Chondrocyte (in vitro differentiated cells): Measurements from ENCODE around the gene GRB7. TPM values are rescaled to one million over a fixed set of nuclear protein-coding genes. Genes with fewer than 3 reads are reported as not detected.

ENCODE experiments used
- DNase-seq: peaks from one replicate; pipeline ENCODE4 v3.0.0; 2021; ENCODE audit warnings: mixed read lengths, low spot score
- H3K27ac Mint-ChIP-seq: one replicate; pipeline ENCODE4 v1.8.0; 2021; ENCODE audit warnings: mild to moderate bottlenecking, moderate library complexity, mixed read lengths; ENCODE audit not compliant: unreplicated experiment
- H3K27me3 Mint-ChIP-seq: 2 replicates; pipeline ENCODE4 v1.8.0; 2021; ENCODE audit warnings: low read depth, mixed read lengths
- H3K36me3 Mint-ChIP-seq: 2 replicates; pipeline ENCODE4 v1.8.0; 2021; ENCODE audit warnings: low read depth, mixed read lengths
- H3K4me1 Mint-ChIP-seq: 2 replicates; pipeline ENCODE4 v1.8.0; 2021; ENCODE audit warnings: low read depth, mild to moderate bottlenecking, mixed read lengths
- H3K4me3 Mint-ChIP-seq: one replicate; pipeline ENCODE4 v1.8.0; 2021; ENCODE audit warnings: mild to moderate bottlenecking, moderate library complexity, mixed read lengths; ENCODE audit not compliant: unreplicated experiment
- H3K9me3 Mint-ChIP-seq: 2 replicates; pipeline ENCODE4 v1.8.0; 2021; ENCODE audit warnings: low read depth, mixed read lengths
- CTCF ChIP-seq: fragments of 200-600 bp; sonication (generic); IDR thresholded peaks from 2 replicates; pipeline ENCODE4 v1.5.0; 2021; ENCODE audit warnings: antibody characterized with exemption, mild to moderate bottlenecking, moderate library complexity
- total RNA-seq: library from RNA; stranded (reverse); gene quantifications from 3 replicates; pipeline ENCODE4 v1.2.1, GENCODE V29; 2021

GRB7 gene
- total RNA-seq, 1 donor from 2014 or later = not detected

GRCh38 chr17:39737206-39737759 lies 455 bp upstream of the GRB7 start:
- no peak for DNase-seq
- Mint-ChIP-seq H3K27ac (no peak overlapping the region), H3K27me3 (peaks cover 13% of the 10 kb centered on the region), H3K9me3 (no peaks in the 10 kb centered on the region), H3K36me3 (no peaks in the 10 kb centered on the region), H3K4me1 (peaks cover 27% of the 10 kb centered on the region), H3K4me3 (no peak overlapping the region)
- TF ChIP-seq CTCF = no peak

- Mint-ChIP-seq H3K36me3 (no peaks in the 10 kb centered on the region), H3K4me1 (peaks cover 27% of the 10 kb centered on the region), H3K27ac (no peak overlapping the region), H3K27me3 (peaks cover 17% of the 10 kb centered on the region), H3K9me3 (no peaks in the 10 kb centered on the region), H3K4me3 (peak overlapping the region; percentile 49)
- no peak for TF ChIP-seq CTCF
- no peak for DNase-seq
These were observed 797 bp downstream of the GRB7 start for GRCh38 chr17:39738568-39738901.

GRCh38 chr17:39738983-39739884 lies 1.5 kb downstream of the GRB7 start:
- Mint-ChIP-seq H3K4me3 (peak overlapping the region; percentile 52), H3K9me3 (no peaks in the 10 kb centered on the region), H3K27me3 (peaks cover 17% of the 10 kb centered on the region), H3K36me3 (no peaks in the 10 kb centered on the region), H3K4me1 (peaks cover 27% of the 10 kb centered on the region), H3K27ac (peak overlapping the region; percentile 32)
- DNase-seq = no peak
- no peak for TF ChIP-seq CTCF

GRCh38 chr17:39739885-39740356 lies 2.2 kb downstream of the GRB7 start:
- H3K27ac Mint-ChIP-seq = peak overlapping the region; percentile 22
- no peaks in the 10 kb centered on the region for H3K36me3 Mint-ChIP-seq
- H3K9me3 Mint-ChIP-seq = no peaks in the 10 kb centered on the region
- no peak for TF ChIP-seq CTCF
- H3K4me1 Mint-ChIP-seq = peaks cover 27% of the 10 kb centered on the region
- DNase-seq = no peak
- peaks cover 15% of the 10 kb centered on the region for H3K27me3 Mint-ChIP-seq
- no peak overlapping the region for H3K4me3 Mint-ChIP-seq

GRCh38 chr17:39740357-39741111 lies 2.8 kb downstream of the GRB7 start:
- H3K27me3 Mint-ChIP-seq = peaks cover 15% of the 10 kb centered on the region
- peaks cover 27% of the 10 kb centered on the region for H3K4me1 Mint-ChIP-seq
- TF ChIP-seq CTCF = no peak
- H3K36me3 Mint-ChIP-seq = no peaks in the 10 kb centered on the region
- no peak overlapping the region for H3K4me3 Mint-ChIP-seq
- no peaks in the 10 kb centered on the region for H3K9me3 Mint-ChIP-seq
- H3K27ac Mint-ChIP-seq = peak overlapping the region; percentile 22
- DNase-seq = peak; percentile 67
